ENCODE data around the gene PLOD3.

DNA sequence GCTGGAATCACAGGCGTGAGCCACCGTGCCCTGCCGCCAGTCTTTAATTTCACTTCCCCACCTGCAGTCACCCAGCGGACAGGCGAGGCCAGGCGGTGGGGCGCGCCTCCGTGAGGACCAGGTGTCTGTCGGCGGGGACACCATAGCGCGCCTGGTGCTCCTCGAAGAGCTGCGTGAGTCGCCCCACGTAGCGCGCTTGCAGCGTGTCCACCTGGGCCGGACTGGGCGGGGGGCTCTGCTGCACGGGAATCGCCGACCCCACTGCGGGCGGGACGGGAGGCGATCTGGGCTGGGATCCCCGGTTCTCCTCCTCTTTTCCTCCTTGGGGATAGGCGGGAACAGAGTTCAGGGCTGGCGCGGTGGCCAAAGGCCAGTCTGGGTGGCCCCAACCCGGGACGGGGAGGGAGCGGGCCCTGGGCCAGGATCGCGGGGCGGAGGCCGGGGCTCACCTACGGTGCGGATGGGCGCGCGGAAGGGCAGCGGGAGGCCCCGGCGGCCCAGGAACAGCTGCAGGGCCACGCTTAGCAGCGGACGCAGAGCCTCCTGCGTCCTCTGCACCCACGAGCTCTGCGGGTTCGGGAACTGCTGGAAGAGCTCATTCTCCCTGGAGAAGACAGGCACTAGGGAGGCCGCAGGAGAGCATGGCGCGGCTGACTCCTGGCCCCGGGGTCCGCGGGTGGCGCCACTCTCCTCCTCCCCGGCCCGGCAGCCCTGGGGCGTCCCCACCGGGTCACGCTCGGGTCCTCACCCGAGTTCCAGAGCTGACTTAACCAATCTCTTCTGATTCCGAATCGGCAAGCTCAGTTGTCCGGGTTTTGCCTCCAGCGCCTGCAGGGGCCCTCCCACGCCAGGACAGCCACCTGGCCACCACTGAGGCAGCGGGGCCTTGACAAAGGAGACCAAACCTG, 15.4 kb downstream of the PLOD3 start:
- TF ChIP-seq, protein P1, sequence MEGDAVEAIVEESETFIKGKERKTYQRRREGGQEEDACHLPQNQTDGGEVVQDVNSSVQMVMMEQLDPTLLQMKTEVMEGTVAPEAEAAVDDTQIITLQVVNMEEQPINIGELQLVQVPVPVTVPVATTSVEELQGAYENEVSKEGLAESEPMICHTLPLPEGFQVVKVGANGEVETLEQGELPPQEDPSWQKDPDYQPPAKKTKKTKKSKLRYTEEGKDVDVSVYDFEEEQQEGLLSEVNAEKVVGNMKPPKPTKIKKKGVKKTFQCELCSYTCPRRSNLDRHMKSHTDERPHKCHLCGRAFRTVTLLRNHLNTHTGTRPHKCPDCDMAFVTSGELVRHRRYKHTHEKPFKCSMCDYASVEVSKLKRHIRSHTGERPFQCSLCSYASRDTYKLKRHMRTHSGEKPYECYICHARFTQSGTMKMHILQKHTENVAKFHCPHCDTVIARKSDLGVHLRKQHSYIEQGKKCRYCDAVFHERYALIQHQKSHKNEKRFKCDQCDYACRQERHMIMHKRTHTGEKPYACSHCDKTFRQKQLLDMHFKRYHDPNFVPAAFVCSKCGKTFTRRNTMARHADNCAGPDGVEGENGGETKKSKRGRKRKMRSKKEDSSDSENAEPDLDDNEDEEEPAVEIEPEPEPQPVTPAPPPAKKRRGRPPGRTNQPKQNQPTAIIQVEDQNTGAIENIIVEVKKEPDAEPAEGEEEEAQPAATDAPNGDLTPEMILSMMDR (IDR thresholded peaks at IDR 0.05; ENCODE audit: insufficient read depth, low read length, poor library complexity, severe bottlenecking) = no peak
- TF ChIP-seq EZH2phosphoT487 (conservative IDR thresholded peaks at IDR 0.05; ENCODE audit: low read length) = no peak

All from SU-DHL-6 (cell line).